Occipital lobe (tissue), 2 donors: Measurements from ENCODE around the gene RBPMS2. TPM values are rescaled to one million over a fixed set of nuclear protein-coding genes. Genes with fewer than 3 reads are reported as not detected.

ENCODE experiments used
- DNase-seq: peaks from one replicate; lab custom pipeline; 2025; lab: John Stamatoyannopoulos, UW
- total RNA-seq: library from RNA; depleted of rRNA; stranded (reverse); fragments of >200 nt; gene quantifications from one replicate; pipeline ENCODE4 v1.2.3, GENCODE V29; 2014

Gene RBPMS2
- total RNA-seq, 1 donor from 2014 or later = not detected

DNA sequence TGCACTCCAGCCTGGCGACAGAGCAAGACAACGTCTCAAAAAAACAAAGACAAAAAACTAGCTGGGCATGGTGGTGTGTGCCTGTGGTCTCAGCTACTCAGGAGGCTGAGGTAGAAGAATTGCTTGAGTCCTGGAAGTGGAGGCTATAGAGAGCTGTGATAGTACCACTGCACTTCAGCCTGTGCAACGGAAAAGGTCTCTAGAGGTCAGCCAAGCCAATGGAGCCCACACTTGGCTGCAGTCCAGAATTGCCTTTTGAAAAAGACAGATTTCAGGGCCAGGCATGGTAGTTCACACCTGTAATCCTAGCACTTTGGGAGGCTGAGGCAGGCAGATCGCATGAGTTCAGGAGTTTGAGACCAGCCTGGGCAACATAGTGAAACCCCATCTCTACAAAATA is 8.4 kb upstream of the RBPMS2 start:
- no peak for DNase-seq

DNA sequence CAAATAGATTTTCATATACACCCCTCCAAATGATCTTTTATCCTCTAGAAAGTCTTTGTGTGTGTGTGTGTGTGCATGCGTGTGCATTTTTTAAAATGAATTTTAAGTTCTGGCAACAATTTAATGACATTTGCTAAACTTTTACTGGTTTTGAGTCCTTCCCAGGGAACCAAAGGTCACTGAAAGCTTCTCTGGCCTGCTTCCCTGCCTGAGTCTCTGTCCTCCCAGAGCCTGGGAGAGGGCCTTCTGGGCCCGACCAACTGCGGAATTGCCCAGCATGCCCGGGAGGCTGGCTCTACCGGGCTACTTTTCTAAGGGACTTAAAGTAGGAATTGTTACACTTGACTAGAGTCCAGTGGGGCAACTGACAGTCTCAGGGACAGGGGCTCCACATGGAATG is 7.4 kb upstream of the RBPMS2 start:
- DNase-seq = no peak

DNA sequence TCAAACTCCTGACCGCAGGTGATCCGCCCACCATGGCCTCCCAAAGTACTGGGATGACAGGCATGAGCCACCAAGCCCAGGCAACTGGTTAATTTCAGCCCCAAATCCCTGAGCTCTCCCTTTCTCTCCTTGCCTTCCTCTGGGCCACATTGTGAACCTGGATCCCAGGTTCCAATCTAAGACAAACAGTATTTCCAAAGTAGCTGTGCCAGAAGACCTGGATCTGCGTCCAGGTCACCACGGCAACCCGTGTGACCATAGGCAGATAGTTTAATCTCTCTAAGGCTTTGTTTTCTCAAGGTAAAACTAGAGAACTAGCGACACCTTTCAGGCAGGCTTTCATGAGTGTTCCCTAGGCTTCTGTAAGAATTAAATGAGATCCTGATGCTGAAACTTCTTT is 5.9 kb upstream of the RBPMS2 start:
- DNase-seq = no peak

GRCh38 chr15:64780600-64781156 is 5.3 kb upstream of the RBPMS2 start:
- no peak for DNase-seq

GRCh38 chr15:64779630-64780029 is 4.2 kb upstream of the RBPMS2 start:
- DNase-seq = no peak

DNA sequence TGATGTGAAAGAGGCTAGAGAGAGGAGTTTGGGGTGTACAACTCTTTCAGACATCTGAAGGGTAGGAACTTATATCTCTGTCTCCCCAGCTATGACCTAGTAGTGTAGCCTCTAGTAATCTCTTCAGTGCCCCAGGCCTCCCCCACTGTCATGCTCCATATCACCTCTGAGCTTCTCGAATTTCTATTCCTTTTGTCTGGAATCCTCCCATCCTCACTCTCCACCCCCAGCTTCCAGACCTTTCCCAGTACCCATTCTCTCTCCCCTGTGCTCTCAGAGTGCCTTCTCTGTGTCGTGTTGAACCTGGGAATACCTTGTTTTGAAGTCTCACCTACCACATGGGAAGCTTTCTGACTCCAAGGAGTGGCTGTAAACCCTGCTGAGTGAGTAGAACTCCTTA is 3.6 kb upstream of the RBPMS2 start:
- no peak for DNase-seq

GRCh38 chr15:64776402-64776786 is 1.0 kb upstream of the RBPMS2 start:
- DNase-seq = no peak

DNA sequence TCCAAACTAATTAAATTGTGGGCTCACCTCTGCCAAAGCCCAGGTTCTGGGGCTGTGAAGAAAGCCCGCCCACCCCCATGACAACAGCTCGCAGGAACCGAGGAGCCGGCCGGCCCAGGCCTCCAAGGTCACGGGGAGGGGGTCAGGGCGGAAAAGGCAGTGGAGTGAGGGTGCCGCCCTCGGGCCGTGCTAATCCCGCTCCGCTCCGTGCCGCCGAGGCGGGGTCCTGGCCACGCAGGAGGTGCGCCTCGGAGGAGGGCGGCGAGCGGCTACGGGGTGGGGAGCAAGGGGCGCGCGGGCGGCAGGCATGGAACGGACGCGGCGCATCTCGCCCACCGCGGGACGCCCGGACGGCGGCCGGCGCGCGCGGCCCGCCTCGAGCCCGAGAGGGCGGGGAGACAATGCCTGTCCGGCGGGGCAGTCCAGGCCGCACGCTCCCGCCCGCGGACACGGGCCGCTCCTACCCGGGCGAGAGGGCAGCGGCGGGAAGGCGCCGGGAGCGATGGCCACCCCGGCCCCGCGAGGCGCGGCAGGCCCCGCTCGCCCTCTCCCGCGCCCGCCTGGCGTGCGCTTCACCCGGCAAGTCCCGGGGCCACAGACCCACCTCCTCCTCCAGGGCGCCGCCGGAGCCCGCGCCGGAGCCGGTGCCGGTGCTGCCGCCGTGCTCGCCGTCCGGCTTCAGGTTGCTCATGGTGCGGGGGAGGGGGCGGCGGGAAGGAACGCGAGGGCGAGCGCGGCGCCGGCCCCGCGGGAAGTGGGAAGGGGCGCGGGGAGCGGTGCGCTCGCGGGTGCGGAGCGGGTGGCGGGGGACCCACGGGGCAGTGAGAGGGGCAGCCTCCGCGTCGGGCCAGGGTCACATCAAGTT is 528 bp downstream of the RBPMS2 start:
- no peak for DNase-seq

DNA sequence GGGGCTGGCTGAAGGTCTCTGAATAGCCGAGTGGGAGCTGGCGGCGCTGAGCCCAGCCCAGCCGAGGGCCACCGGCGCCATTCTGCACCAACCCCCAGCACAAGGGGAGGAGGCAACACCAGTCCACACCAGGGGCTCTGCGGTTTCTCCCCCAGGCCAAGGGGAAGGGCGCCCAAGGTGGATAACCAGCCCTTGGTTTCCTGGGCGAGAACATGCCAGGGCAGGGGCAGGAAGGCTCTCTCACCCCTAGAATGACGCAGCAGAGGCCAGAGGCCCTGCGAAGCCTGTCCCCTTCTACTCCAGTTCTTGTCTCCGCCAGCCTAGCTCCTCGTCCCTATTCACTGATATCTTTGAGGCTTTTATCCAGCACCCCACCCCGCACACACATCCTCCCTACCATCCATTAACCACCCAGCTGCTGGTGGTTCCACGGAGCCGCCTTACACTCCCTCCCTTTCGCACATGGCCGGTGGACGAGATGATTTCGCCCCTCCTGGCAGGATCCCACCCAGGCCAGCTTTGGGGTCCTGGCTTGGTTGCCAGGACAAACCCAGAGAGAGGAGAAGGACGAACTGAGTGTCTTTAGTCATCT is 1.3 kb downstream of the RBPMS2 start:
- no peak for DNase-seq

DNA sequence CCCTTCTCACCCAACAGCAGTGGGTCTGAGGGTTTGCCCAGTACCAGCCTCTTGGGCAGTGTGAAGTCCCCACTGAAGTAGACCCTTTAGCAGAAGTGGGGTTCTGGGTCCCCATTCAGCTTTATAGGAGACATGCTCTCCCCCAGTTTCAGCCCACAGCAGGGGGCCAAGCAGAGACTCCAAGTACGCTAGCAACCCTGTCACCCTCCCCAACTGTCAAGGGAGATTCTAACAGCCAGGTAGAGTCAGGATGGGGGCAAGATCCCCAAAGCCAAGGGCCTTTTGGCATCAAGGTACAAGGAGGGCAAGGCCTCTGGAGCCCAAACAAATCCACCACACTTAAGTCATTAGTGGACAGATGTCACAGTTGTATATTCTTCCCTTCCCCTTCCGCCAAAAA is 1.8 kb downstream of the RBPMS2 start:
- no peak for DNase-seq

DNA sequence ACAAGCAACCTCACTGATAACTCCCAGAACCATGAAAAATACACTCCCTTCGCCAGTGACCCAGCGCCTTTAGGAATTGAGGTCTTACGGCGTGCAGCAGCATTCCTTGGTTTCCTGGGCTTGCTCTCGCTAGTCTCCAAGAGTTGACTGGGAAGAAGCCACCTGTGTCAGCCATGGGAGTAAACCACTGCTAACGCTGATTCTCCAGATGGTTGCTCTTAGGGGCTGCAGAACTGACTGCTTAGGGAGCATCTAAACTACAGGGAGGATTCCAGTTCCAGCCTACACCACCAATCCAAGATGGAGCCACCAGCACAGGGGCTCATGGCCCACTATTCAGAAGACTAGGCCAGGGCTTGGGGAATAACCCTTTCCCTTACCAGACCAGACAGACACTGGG is 2.4 kb downstream of the RBPMS2 start:
- DNase-seq = no peak

DNA sequence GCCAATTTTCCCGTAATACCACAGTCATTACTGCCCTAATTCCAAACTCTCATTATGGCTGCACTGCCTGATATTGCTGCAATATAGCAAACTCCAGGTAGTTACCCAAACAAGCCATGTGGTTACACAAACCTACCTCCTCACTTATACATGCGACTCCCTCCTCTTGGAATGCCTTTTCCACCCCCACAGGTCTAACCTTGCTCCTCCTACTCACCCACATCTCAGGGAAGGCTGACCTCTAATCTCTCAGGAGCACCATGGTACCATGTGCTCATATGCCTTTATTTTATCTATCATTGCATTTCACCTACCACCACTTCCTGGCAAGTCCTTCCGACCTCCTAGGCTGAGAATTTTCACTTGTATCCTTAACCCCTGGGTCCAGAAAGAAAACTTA is 2.9 kb downstream of the RBPMS2 start:
- no peak for DNase-seq

DNA sequence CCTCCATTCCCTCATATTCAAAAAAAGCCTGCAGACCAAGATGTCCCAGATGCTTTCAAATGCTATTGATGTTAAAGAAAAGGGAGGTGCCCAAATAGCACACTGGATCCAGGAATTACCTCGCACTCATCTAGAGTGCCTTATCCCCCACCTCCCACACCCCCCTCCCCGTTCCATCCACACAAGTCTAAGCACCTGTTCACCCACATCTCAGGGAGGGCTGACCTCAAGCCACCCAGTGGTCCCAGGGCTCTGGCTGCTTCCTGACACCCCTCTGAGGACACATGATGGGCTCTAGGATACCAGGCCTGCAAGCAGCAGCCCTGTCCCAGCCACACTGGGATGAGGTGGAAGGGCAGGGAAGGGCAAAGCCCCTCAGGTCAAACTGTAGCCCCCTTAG is 4.8 kb downstream of the RBPMS2 start:
- no peak for DNase-seq

- DNase-seq = no peak
Measured at GRCh38 chr15:64767203-64767602, 8.2 kb downstream of the RBPMS2 start.

GRCh38 chr15:64766058-64766457 is 9.3 kb downstream of the RBPMS2 start:
- no peak for DNase-seq

DNA sequence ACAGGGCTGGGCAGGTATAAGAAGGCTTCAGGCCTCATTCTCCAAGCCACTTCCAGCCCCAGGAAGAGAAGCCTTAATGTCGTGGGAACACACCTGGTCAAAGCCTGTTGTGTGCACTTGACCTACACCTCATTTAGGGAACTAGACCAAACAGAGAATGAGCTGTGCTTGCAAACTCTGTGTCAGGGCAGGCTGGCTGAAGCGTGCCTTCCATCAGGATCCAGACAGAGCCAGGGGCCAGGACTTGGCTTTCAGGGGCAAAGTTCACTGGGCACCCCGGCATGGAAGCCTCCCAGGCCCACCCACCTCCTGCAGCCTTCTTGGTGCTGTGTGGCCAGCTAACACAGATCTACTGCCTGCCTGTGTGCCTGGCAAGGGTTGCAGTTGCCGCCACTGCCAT is 11.5 kb downstream of the RBPMS2 start:
- DNase-seq = no peak

DNA sequence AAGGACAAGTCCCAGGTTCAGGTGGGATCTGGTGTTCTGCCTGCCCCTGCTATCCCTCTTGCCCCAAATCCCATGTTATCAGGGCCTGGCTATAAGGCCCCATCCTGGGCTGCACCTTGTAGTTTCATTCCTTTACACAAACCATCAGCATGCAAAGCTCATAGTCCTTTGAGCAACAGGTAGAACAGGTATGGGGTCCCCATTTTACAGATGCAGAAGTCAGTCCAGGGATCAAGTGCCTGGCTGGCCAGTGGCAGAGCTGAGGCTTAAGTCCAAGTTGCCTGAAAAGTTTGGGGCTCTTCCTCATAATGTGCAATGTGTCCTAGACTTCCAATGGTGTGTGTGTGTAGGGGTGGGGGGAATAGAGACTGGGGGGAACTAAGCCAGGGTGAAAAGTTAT is 11.9 kb downstream of the RBPMS2 start:
- DNase-seq = no peak

GRCh38 chr15:64763021-64763420 is 12.4 kb downstream of the RBPMS2 start:
- no peak for DNase-seq

DNA sequence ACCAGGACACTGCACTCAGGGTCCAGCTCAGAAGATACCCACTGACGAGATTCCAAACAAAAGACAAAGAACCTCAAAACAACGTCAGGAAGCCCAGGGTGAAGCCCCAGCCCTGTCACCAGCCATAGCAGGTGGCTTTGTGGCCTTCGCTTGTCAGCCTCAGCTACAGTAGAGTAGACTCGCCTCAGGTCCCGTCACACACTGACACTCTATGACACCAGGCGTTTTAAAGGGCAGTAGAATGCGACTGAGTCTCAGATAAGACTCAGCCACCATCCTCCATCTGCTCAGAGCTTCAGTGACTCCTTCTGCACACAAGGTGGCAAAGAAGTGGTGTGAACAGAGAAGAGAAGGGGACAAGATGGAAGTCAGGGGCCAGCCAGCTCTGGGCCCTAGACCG is 12.8 kb downstream of the RBPMS2 start:
- DNase-seq = no peak

- DNase-seq = no peak
Measured at GRCh38 chr15:64761156-64761555, 14.2 kb downstream of the RBPMS2 start.

DNA sequence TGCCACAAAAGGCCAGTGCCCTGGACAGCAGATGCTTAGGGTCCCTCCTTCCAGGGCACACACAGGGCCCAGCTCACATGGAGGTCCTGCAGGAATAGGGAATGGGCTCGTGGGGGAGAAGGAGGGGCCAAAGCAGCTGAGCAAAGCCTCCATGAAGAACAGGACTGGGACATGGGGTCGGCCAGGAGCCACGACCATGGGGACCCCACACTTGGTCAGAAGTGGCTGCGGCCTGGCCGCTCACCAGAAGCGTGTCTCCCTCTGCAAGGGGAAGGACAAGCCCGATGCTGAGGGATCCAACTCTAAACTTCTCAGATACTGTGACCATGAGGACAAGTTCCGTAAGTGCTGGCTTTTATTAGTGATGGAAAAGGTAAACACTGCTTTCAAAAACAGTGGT is 15.3 kb downstream of the RBPMS2 start:
- no peak for DNase-seq

- DNase-seq = no peak
Measured at GRCh38 chr15:64755427-64755940, 19.9 kb downstream of the RBPMS2 start.
